Endothelial cell of umbilical vein (primary cell): Measurements from ENCODE around the gene ABCA8.

Experiments
- EZH2 ChIP-seq: IDR thresholded peaks from 2 replicates; pipeline ENCODE4 v1.6.1; 2012; ENCODE audit warnings: borderline replicate concordance, low read depth, mild to moderate bottlenecking, moderate library complexity, low read length, inconsistent platforms; ENCODE audit not compliant: severe bottlenecking
- FOS ChIP-seq: IDR thresholded peaks from 2 replicates; pipeline ENCODE4 v1.6.1; 2011; ENCODE audit warnings: mild to moderate bottlenecking, low read length, moderate library complexity, borderline replicate concordance; ENCODE audit not compliant: insufficient read depth
- GATA2 ChIP-seq: IDR thresholded peaks from 2 replicates; pipeline ENCODE4 v1.7.0; 2011; ENCODE audit warnings: low read depth, mild to moderate bottlenecking, moderate library complexity, mixed read lengths, low read length; ENCODE audit not compliant: insufficient read length, insufficient read depth
- JUN ChIP-seq: IDR thresholded peaks from 2 replicates; pipeline ENCODE4 v1.6.1; 2011; ENCODE audit warnings: borderline replicate concordance, low read depth; ENCODE audit not compliant: insufficient read length, insufficient read depth
- MAX ChIP-seq: IDR thresholded peaks from 2 replicates; pipeline ENCODE4 v1.6.1; 2011; ENCODE audit not compliant: insufficient read depth, insufficient read length
- MYC ChIP-seq: IDR thresholded peaks from one replicate; pipeline ENCODE4 v1.6.1; 2011; ENCODE audit warnings: mild to moderate bottlenecking, low read depth, low read length
- POLR2A ChIP-seq: IDR thresholded peaks from 2 replicates; pipeline ENCODE4 v1.6.1; 2012; ENCODE audit warnings: low read depth, mild to moderate bottlenecking, control low read depth, low read length
- POLR2AphosphoS5 ChIP-seq: IDR thresholded peaks from 2 replicates; pipeline ENCODE4 v1.6.1; 2012; ENCODE audit warnings: low read depth, mild to moderate bottlenecking, control low read depth, low read length, moderate library complexity; ENCODE audit not compliant: insufficient read depth
- TF ChIP-seq, protein P1 (sequence below), 2 donors: IDR thresholded peaks; 1 replicate in 1 of 2; 2 replicates in 1 of 2; pipeline ENCODE4 v1.5.1; 2011; ENCODE audit warnings: low read length in 2 of 2, mild to moderate bottlenecking in 2 of 2, moderate library complexity in 2 of 2, control low read depth in 1 of 2, inconsistent platforms in 1 of 2, low read depth in 1 of 2; ENCODE audit not compliant: insufficient read depth in 1 of 2; ENCODE audit errors: extremely low read depth in 1 of 2

DNA sequence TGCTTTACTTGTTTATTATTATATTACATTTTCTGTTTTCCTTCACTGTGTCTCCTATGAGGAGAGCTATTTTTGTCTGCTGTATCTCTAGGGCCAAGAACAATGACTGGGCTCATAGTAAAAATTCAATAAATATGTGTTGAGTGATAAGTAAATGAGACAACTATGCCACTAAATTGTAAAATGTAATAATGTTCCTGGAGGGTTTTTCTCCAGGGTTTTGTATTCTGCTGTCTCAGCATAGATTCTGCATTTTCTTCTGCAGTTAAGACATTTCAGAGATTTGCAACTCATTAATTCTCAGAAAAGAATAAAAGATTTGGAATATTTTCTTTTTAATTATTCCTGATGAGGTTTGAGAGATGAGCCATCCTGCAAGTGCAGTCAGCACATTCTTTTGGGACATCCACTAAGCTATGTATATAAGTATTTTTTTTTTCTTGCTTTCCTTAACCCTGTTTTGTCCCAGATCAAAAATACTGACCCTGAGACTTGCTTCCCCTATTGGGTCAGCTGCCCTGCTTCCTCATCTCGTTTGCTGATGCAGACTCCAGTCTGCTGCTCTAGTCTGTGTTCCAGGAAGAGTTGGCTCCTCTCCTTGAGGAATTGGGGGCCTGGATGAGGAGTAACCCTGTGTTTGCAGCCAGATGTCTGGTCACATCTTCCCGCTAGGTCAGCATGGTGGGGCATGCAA is 122.9 kb downstream of the ABCA8 start:
- TF ChIP-seq, protein P1, sequence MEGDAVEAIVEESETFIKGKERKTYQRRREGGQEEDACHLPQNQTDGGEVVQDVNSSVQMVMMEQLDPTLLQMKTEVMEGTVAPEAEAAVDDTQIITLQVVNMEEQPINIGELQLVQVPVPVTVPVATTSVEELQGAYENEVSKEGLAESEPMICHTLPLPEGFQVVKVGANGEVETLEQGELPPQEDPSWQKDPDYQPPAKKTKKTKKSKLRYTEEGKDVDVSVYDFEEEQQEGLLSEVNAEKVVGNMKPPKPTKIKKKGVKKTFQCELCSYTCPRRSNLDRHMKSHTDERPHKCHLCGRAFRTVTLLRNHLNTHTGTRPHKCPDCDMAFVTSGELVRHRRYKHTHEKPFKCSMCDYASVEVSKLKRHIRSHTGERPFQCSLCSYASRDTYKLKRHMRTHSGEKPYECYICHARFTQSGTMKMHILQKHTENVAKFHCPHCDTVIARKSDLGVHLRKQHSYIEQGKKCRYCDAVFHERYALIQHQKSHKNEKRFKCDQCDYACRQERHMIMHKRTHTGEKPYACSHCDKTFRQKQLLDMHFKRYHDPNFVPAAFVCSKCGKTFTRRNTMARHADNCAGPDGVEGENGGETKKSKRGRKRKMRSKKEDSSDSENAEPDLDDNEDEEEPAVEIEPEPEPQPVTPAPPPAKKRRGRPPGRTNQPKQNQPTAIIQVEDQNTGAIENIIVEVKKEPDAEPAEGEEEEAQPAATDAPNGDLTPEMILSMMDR (IDR thresholded peaks at IDR 0.05; ENCODE audit: extremely low read depth in 1 of 2, insufficient read depth in 1 of 2, low read depth in 1 of 2, low read length in 2 of 2): no peak
- TF ChIP-seq POLR2A: no peak
- TF ChIP-seq POLR2AphosphoS5: no peak
- no peak for TF ChIP-seq MAX
- no peak for TF ChIP-seq EZH2
- no peak for TF ChIP-seq MYC
- no peak for TF ChIP-seq FOS
- no peak for TF ChIP-seq GATA2
- TF ChIP-seq JUN: no peak
